ENCODE measurements around the gene PTS.

GRCh38 chr11:112249871-112250610 is 23.8 kb downstream of the PTS start:
- TF ChIP-seq EZH2 (IDR thresholded peaks at IDR 0.05): no peak
- TF ChIP-seq POLR2AphosphoS5 (IDR thresholded peaks at IDR 0.05; ENCODE audit: borderline replicate concordance, low read depth, low read length): no peak
- TF ChIP-seq FOXP2 (optimal IDR thresholded peaks at IDR 0.05; ENCODE audit: control extremely low read depth, extremely low read length, insufficient read depth): no peak

All from SK-N-MC (cell line).